ENCODE results near the gene ANO4.

Gene ANO4

GRCh38 chr12:100842156-100842555 lies 47.6 kb downstream of the ANO4 start:
- no peak overlapping the region for H3K4me2 ChIP-seq (ENCODE audit: low read depth, low read length, poor library complexity, severe bottlenecking)

GRCh38 chr12:100843061-100843460 lies 48.5 kb downstream of the ANO4 start:
- Histone ChIP-seq H2AFZ (ENCODE audit: low read depth, low read length, severe bottlenecking) (no peak overlapping the region), H3K9me2 (replicated peaks; ENCODE audit: insufficient read depth, low read length) (no peaks in the 10 kb centered on the region), H3F3A (ENCODE audit: insufficient read depth) (no peaks in the 10 kb centered on the region), H3K9me3 (ENCODE audit: insufficient read depth, low read length) (no peaks in the 10 kb centered on the region), H3K4me3 (ENCODE audit: insufficient read depth, low read length, poor library complexity, severe bottlenecking) (no peak overlapping the region), H3K79me2 (ENCODE audit: insufficient read depth, low read length) (no peaks in the 10 kb centered on the region), H3K9ac (ENCODE audit: low read length) (no peak overlapping the region), H3K36me3 (ENCODE audit: low read length) (no peaks in the 10 kb centered on the region), H4K20me1 (ENCODE audit: low read depth, low read length) (no peaks in the 10 kb centered on the region), H3K27me3 (ENCODE audit: low read length) (no peaks in the 10 kb centered on the region), H3K27ac (ENCODE audit: low read depth, low read length) (no peak overlapping the region), H3K4me2 (ENCODE audit: low read depth, low read length, poor library complexity, severe bottlenecking) (no peak overlapping the region)
- no peak for TF ChIP-seq CTCF (IDR thresholded peaks at IDR 0.05; ENCODE audit: insufficient read depth, low read length, poor library complexity, severe bottlenecking)

More at GRCh38 chr12:100842156-100842555, 47.6 kb downstream of the ANO4 start:
- H3K36me3 ChIP-seq (ENCODE audit: low read length) = no peaks in the 10 kb centered on the region
- H3K9ac ChIP-seq (ENCODE audit: low read length) = no peak overlapping the region
- TF ChIP-seq CTCF (IDR thresholded peaks at IDR 0.05; ENCODE audit: insufficient read depth, low read length, poor library complexity, severe bottlenecking) (no peak), EZH2phosphoT487 (conservative IDR thresholded peaks at IDR 0.05; ENCODE audit: low read length) (no peak)
- no peak overlapping the region for H2AFZ ChIP-seq (ENCODE audit: low read depth, low read length, severe bottlenecking)
- no peak overlapping the region for H3K4me3 ChIP-seq (ENCODE audit: insufficient read depth, low read length, poor library complexity, severe bottlenecking)
- H3K27ac ChIP-seq (ENCODE audit: low read depth, low read length) = no peak overlapping the region
- H3K9me2 ChIP-seq (replicated peaks; ENCODE audit: insufficient read depth, low read length) = no peaks in the 10 kb centered on the region
- no peaks in the 10 kb centered on the region for H3K9me3 ChIP-seq (ENCODE audit: insufficient read depth, low read length)
- H3K27me3 ChIP-seq (ENCODE audit: low read length) = no peaks in the 10 kb centered on the region
- H3K79me2 ChIP-seq (ENCODE audit: insufficient read depth, low read length) = no peaks in the 10 kb centered on the region
- H4K20me1 ChIP-seq (ENCODE audit: low read depth, low read length) = no peaks in the 10 kb centered on the region
- H3F3A ChIP-seq (ENCODE audit: insufficient read depth) = no peaks in the 10 kb centered on the region

GRCh38 chr12:100845095-100845494 lies 50.5 kb downstream of the ANO4 start:
- no peaks in the 10 kb centered on the region for H3K9me2 ChIP-seq (replicated peaks; ENCODE audit: insufficient read depth, low read length)
- no peaks in the 10 kb centered on the region for H4K20me1 ChIP-seq (ENCODE audit: low read depth, low read length)
- H3F3A ChIP-seq (ENCODE audit: insufficient read depth) = no peaks in the 10 kb centered on the region
- no peaks in the 10 kb centered on the region for H3K27me3 ChIP-seq (ENCODE audit: low read length)
- no peak overlapping the region for H3K9ac ChIP-seq (ENCODE audit: low read length)
- H3K4me2 ChIP-seq (ENCODE audit: low read depth, low read length, poor library complexity, severe bottlenecking) = no peak overlapping the region
- H3K27ac ChIP-seq (ENCODE audit: low read depth, low read length) = no peak overlapping the region
- no peaks in the 10 kb centered on the region for H3K9me3 ChIP-seq (ENCODE audit: insufficient read depth, low read length)
- H3K4me3 ChIP-seq (ENCODE audit: insufficient read depth, low read length, poor library complexity, severe bottlenecking) = no peak overlapping the region
- H3K79me2 ChIP-seq (ENCODE audit: insufficient read depth, low read length) = no peaks in the 10 kb centered on the region
- no peak overlapping the region for H2AFZ ChIP-seq (ENCODE audit: low read depth, low read length, severe bottlenecking)
- TF ChIP-seq CTCF (IDR thresholded peaks at IDR 0.05; ENCODE audit: insufficient read depth, low read length, poor library complexity, severe bottlenecking) (no peak), EZH2phosphoT487 (conservative IDR thresholded peaks at IDR 0.05; ENCODE audit: low read length) (no peak)
- H3K36me3 ChIP-seq (ENCODE audit: low read length) = no peaks in the 10 kb centered on the region

- H3K36me3 ChIP-seq (ENCODE audit: low read length) = no peaks in the 10 kb centered on the region
- H2AFZ ChIP-seq (ENCODE audit: low read depth, low read length, severe bottlenecking) = no peak overlapping the region
- no peaks in the 10 kb centered on the region for H3K79me2 ChIP-seq (ENCODE audit: insufficient read depth, low read length)
- no peaks in the 10 kb centered on the region for H3K9me3 ChIP-seq (ENCODE audit: insufficient read depth, low read length)
- H3F3A ChIP-seq (ENCODE audit: insufficient read depth) = no peaks in the 10 kb centered on the region
- no peaks in the 10 kb centered on the region for H4K20me1 ChIP-seq (ENCODE audit: low read depth, low read length)
- H3K9ac ChIP-seq (ENCODE audit: low read length) = no peak overlapping the region
- H3K27me3 ChIP-seq (ENCODE audit: low read length) = no peaks in the 10 kb centered on the region
- no peak overlapping the region for H3K4me2 ChIP-seq (ENCODE audit: low read depth, low read length, poor library complexity, severe bottlenecking)
- no peaks in the 10 kb centered on the region for H3K9me2 ChIP-seq (replicated peaks; ENCODE audit: insufficient read depth, low read length)
- no peak overlapping the region for H3K4me3 ChIP-seq (ENCODE audit: insufficient read depth, low read length, poor library complexity, severe bottlenecking)
- no peak overlapping the region for H3K27ac ChIP-seq (ENCODE audit: low read depth, low read length)
- no peak for TF ChIP-seq CTCF (IDR thresholded peaks at IDR 0.05; ENCODE audit: insufficient read depth, low read length, poor library complexity, severe bottlenecking)
- TF ChIP-seq EZH2phosphoT487 (conservative IDR thresholded peaks at IDR 0.05; ENCODE audit: low read length) = no peak
These were observed 57.1 kb downstream of the ANO4 start for GRCh38 chr12:100851637-100852036.

Data from SU-DHL-6 (cell line).